ENCODE measurements around the gene GUCD1.

Gene GUCD1

GRCh38 chr22:24580276-24580675 lies 25.3 kb upstream of the GUCD1 start:
- no peak for DNase-seq (ENCODE audit: low read depth)
- TF ChIP-seq MAX (IDR thresholded peaks at IDR 0.05; ENCODE audit: low read depth, low read length) (no peak), POLR2A (IDR thresholded peaks at IDR 0.05; ENCODE audit: extremely low read depth, insufficient read length) (no peak), MYC (IDR thresholded peaks at IDR 0.05; ENCODE audit: low read depth, low read length) (no peak), CTCF (IDR thresholded peaks at IDR 0.05; ENCODE audit: low read depth, low read length) (no peak)
- H3K4me3 ChIP-seq (ENCODE audit: low read depth, low read length): no peak overlapping the region

- DNase-seq (ENCODE audit: low read depth): no peak
- no peak overlapping the region for H3K4me3 ChIP-seq (ENCODE audit: low read depth, low read length)
- no peak for TF ChIP-seq CTCF (IDR thresholded peaks at IDR 0.05; ENCODE audit: low read depth, low read length)
- no peak for TF ChIP-seq MYC (IDR thresholded peaks at IDR 0.05; ENCODE audit: low read depth, low read length)
- no peak for TF ChIP-seq POLR2A (IDR thresholded peaks at IDR 0.05; ENCODE audit: extremely low read depth, insufficient read length)
Measured at GRCh38 chr22:24579258-24579601, 24.3 kb upstream of the GUCD1 start.

- no peak for DNase-seq (ENCODE audit: low read depth)
- no peak overlapping the region for H3K4me3 ChIP-seq (ENCODE audit: low read depth, low read length)
- TF ChIP-seq MYC (IDR thresholded peaks at IDR 0.05; ENCODE audit: low read depth, low read length) (no peak), POLR2A (IDR thresholded peaks at IDR 0.05; ENCODE audit: extremely low read depth, insufficient read length) (no peak), MAX (IDR thresholded peaks at IDR 0.05; ENCODE audit: low read depth, low read length) (no peak), CTCF (IDR thresholded peaks at IDR 0.05; ENCODE audit: low read depth, low read length) (no peak)
Measured at GRCh38 chr22:24578355-24579257, 23.7 kb upstream of the GUCD1 start.

GRCh38 chr22:24576778-24577177 lies 21.8 kb upstream of the GUCD1 start:
- DNase-seq (ENCODE audit: low read depth): no peak
- TF ChIP-seq MAX (IDR thresholded peaks at IDR 0.05; ENCODE audit: low read depth, low read length): no peak
- no peak for TF ChIP-seq MYC (IDR thresholded peaks at IDR 0.05; ENCODE audit: low read depth, low read length)
- H3K4me3 ChIP-seq (ENCODE audit: low read depth, low read length): no peak overlapping the region

GRCh38 chr22:24571266-24571665 lies 16.3 kb upstream of the GUCD1 start:
- TF ChIP-seq MAX (IDR thresholded peaks at IDR 0.05; ENCODE audit: low read depth, low read length) (no peak), POLR2A (IDR thresholded peaks at IDR 0.05; ENCODE audit: extremely low read depth, insufficient read length) (no peak), MYC (IDR thresholded peaks at IDR 0.05; ENCODE audit: low read depth, low read length) (no peak), CTCF (IDR thresholded peaks at IDR 0.05; ENCODE audit: low read depth, low read length) (no peak)
- DNase-seq (ENCODE audit: low read depth): no peak
- H3K4me3 ChIP-seq (ENCODE audit: low read depth, low read length): no peak overlapping the region

GRCh38 chr22:24567668-24568067 lies 12.7 kb upstream of the GUCD1 start:
- DNase-seq (ENCODE audit: low read depth): no peak
- H3K4me3 ChIP-seq (ENCODE audit: low read depth, low read length): no peak overlapping the region
- TF ChIP-seq MAX (IDR thresholded peaks at IDR 0.05; ENCODE audit: low read depth, low read length) (no peak), MYC (IDR thresholded peaks at IDR 0.05; ENCODE audit: low read depth, low read length) (no peak), CTCF (IDR thresholded peaks at IDR 0.05; ENCODE audit: low read depth, low read length) (no peak)

Data from NB4 (cell line).